ENCODE measurements around the gene TSR2.

Gene TSR2

DNA sequence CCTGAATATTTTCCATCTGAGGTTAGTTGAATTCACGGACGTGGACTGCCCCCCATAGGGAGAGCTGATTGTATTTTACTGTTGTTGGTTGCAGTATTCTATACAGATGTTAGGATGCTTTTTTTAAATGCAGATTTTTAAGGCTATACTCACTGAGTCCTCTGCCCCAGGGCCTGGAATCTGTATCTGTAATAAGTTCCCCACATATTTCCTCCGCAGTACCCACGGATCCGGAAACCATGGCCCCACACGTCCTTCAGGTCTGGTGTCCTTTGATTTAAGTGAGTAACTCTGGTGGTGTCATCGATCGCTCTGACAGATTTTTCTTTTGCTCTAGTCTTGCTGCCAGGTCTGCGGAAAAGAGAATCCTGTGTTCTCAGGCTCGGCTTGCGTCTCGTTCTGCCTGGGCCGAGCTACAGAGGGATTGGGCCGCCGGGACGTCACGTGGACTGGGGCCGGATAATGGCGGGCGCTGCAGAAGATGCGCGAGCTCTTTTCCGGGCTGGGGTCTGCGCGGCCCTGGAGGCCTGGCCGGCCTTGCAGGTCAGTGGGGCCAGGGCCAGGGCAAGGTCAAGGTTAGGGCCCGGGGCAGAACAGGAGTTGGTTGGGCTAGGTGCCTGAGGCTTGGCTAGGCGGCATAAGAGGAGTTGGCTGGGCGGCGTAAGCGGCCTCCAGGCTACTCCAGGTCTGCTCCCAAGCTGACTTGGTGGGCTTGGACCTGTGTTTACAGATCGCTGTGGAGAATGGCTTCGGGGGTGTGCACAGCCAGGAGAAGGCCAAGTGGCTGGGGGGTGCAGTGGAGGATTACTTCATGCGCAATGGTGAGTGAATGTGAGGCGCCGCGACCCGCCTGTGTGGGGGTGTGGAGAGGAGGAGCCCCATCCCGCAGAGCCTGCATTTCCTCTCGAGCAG lies at the start of gene TSR2:
Gene TSR2 (plus strand): TSS at position 445 of the 912 bp plus-strand sequence. CDS start 18 bp downstream, at position 463.
- Mint-ChIP-seq H3K4me3 (peak within 1 kb of the TSS; percentile 92 to 100), H3K27ac (peak within 1 kb of the TSS; percentile 96), H3K4me1 (peaks cover 10 to 37% of the 10 kb centered on the region in 2 donors), H3K9me3 (no peaks in the 10 kb centered on the region), H3K36me3 (peaks cover 4 to 13% of the 10 kb centered on the region in 2 donors), H3K27me3 (no peaks in the 10 kb centered on the region)
- peak; percentile 97 to 99 for ATAC-seq (replicated peaks)
- peak; percentile 71 for DNase-seq

- no peaks in the 10 kb centered on the region for H3K27me3 Mint-ChIP-seq
Observed at GRCh38 chrX:54397113-54397512, 43.1 kb upstream of the TSR2 start.

GRCh38 chrX:54407266-54407665 lies 32.9 kb upstream of the TSR2 start:
- Mint-ChIP-seq H3K9me3 (no peaks in the 10 kb centered on the region), H3K4me3 (no peak overlapping the region), H3K27me3 (peaks cover 6 to 16% of the 10 kb centered on the region in 2 donors), H3K27ac (no peak overlapping the region), H3K4me1 (no peaks in the 10 kb centered on the region), H3K36me3 (no peaks in the 10 kb centered on the region)
- DNase-seq, result no peak
- no peak for ATAC-seq (replicated peaks)

More at GRCh38 chrX:54397113-54397512, 43.1 kb upstream of the TSR2 start:
- ATAC-seq (replicated peaks), result no peak
- Mint-ChIP-seq H3K4me3 (no peak overlapping the region), H3K27ac (no peak overlapping the region), H3K4me1 (no peaks in the 10 kb centered on the region), H3K9me3 (peaks cover 0 to 4% of the 10 kb centered on the region in 2 donors), H3K36me3 (peaks cover 0 to 1% of the 10 kb centered on the region in 2 donors)
- no peak for DNase-seq

DNA sequence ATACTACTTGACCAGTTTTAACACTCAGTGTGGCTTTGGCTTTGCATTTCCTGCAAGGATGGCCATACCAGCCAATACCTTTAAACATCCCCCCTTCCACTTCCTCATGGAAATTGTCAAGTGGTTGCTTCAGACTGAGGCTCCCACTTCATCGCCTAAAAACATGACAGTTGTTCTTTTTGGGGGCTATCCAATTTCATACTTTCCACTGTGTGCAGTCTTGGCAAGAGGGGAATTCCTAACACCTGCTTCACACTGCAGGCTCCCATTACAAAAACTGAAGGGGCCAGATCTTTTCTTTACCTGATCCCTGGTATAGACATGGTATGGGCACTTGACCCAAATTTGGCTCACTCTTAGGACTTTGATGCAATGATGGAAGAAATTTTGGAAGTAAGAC lies 28.5 kb upstream of the TSR2 start:
- no peak overlapping the region for H3K4me3 Mint-ChIP-seq
- H3K27me3 Mint-ChIP-seq, result peaks cover 8 to 14% of the 10 kb centered on the region in 2 donors
- H3K9me3 Mint-ChIP-seq, result no peaks in the 10 kb centered on the region
- no peak for DNase-seq
- H3K4me1 Mint-ChIP-seq, result no peaks in the 10 kb centered on the region
- H3K27ac Mint-ChIP-seq, result no peak overlapping the region
- H3K36me3 Mint-ChIP-seq, result no peaks in the 10 kb centered on the region
- ATAC-seq (replicated peaks), result peak in 1 of 2 donors; percentile 57

- no peaks in the 10 kb centered on the region for H3K9me3 Mint-ChIP-seq
- H3K27me3 Mint-ChIP-seq, result peaks cover 12 to 13% of the 10 kb centered on the region in 2 donors
- ATAC-seq (replicated peaks), result no peak
- H3K36me3 Mint-ChIP-seq, result no peaks in the 10 kb centered on the region
- no peak overlapping the region for H3K27ac Mint-ChIP-seq
- H3K4me3 Mint-ChIP-seq, result no peak overlapping the region
- DNase-seq, result no peak
- H3K4me1 Mint-ChIP-seq, result no peaks in the 10 kb centered on the region
Observed at GRCh38 chrX:54413753-54414152, 26.5 kb upstream of the TSR2 start.

GRCh38 chrX:54415534-54416350 lies 24.5 kb upstream of the TSR2 start:
- no peaks in the 10 kb centered on the region for H3K36me3 Mint-ChIP-seq
- H3K27ac Mint-ChIP-seq, result no peak overlapping the region
- no peak for ATAC-seq (replicated peaks)
- DNase-seq, result no peak
- peaks cover 15 to 20% of the 10 kb centered on the region in 2 donors for H3K27me3 Mint-ChIP-seq
- no peaks in the 10 kb centered on the region for H3K9me3 Mint-ChIP-seq
- H3K4me1 Mint-ChIP-seq, result no peaks in the 10 kb centered on the region
- no peak overlapping the region for H3K4me3 Mint-ChIP-seq

DNA sequence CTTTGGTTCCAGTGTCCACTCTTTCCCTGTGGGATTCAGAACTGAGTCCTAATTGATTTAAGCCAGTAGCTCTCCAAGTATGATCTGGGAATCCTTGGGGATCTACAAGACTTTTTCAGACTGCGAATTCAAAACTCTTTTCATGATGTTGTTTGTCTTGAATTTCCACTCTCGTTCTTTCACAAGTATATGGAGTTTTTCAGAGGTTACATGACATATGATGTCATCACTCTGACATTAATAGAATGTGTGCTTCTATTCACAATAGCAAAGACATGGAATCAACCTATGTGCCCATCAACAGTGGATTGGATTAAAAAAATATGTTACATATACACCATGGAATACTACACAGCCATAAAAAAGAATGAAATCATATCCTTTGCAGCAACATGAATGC lies 23.2 kb upstream of the TSR2 start:
- ATAC-seq (replicated peaks) (no peak), DNase-seq (no peak)
- H3K4me1 Mint-ChIP-seq, result no peaks in the 10 kb centered on the region
- peaks cover 15 to 23% of the 10 kb centered on the region in 2 donors for H3K27me3 Mint-ChIP-seq
- no peak overlapping the region for H3K4me3 Mint-ChIP-seq
- H3K27ac Mint-ChIP-seq, result no peak overlapping the region
- H3K9me3 Mint-ChIP-seq, result no peaks in the 10 kb centered on the region
- H3K36me3 Mint-ChIP-seq, result no peaks in the 10 kb centered on the region

DNA sequence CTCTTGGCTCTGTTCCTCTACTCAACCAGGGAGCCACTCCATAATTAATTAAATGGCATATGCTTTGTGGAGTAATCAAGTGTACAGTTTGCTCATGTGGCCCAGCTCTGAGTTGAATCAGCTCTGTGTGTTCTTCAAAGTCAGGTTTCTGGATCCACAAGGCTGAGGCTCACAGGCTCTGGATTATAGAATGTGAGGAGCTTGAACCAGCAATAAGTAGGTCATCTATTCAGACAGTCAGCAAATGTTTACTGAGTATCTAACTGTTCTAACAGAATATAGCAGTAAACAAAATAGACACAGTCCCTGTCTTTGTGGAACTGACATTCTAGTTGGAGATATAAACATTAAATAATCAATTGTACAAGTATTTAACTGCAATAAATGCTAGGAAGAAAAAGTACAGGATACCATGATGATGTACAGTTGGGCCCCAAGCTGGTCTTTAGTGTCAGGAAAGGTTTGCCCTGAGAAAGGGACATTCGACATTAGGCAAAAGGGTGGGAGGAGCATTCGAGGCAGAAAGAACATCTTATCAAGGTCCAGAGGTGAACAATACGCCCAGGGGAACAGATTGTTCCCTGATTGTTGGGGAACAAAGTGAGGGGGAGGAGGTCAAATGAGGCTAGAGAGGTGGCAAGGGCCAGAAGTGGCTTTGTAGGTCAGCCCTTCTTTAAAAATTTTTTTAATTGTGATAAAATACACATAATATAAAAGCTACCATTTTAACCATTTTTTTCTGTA lies 20.5 kb upstream of the TSR2 start:
- ATAC-seq (replicated peaks) (no peak), DNase-seq (no peak)
- Mint-ChIP-seq H3K4me1 (no peaks in the 10 kb centered on the region), H3K9me3 (no peaks in the 10 kb centered on the region), H3K36me3 (no peaks in the 10 kb centered on the region), H3K4me3 (no peak overlapping the region), H3K27ac (no peak overlapping the region), H3K27me3 (peaks cover 15 to 26% of the 10 kb centered on the region in 2 donors)

DNA sequence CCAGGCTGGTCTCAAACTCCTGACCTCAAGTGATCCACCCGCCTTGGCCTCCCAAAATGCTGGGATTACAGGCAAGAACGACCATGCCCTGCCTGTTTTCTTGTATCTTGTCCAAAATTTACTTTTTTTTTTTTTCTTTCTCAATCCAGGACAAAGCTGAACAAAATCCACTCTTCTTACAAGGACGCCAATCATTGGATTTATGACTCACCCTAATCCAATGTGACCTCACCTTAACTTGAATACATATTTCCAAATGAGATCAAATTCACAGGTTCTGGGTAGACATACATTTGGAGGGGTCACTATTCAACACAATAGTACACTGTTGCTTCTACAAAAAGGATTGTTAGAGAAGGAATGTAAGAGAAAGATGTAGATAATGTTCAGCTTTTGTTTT lies 18.0 kb upstream of the TSR2 start:
- ATAC-seq (replicated peaks) (no peak), DNase-seq (no peak)
- Mint-ChIP-seq H3K27ac (no peak overlapping the region), H3K27me3 (peaks cover 7 to 16% of the 10 kb centered on the region in 2 donors), H3K9me3 (no peaks in the 10 kb centered on the region), H3K4me1 (no peaks in the 10 kb centered on the region), H3K36me3 (no peaks in the 10 kb centered on the region), H3K4me3 (no peak overlapping the region)

DNA sequence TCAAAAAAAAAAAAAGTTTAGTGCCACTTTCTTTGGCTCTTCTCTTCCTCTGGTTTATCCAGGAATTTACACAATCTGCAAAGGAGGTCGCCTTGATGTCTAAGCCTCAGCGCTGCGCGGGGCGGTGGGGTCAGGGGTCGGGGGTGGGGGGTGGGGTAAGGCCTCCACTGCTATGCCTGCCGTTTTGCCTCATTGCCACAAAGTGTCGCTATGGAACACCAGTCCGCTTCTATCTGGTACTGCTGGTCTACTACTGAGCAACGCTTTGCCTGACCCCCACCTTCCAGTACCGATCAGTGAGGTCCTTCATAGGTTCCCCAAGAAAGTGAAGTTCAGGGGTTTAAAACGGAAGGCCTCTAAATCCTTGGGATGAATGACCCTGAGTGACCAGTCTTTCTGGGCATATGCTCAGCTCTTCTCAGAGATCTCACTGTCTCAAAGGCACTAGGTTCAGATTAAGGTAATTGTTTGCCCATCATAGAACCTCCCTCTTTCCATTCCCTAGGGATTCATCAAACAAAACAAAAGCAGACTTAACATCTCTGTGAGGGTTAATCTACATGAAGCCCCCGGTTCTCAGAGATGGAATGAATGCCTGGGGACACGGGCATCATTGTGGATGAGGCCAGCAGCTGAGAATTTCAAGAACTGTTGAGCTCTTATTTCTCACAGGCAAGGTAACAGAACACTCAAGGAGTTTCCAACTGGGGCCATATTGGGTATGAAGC lies 16.9 kb upstream of the TSR2 start:
- ATAC-seq (replicated peaks) (peak; percentile 42 to 51), DNase-seq (no peak)
- Mint-ChIP-seq H3K27ac (no peak overlapping the region), H3K36me3 (no peaks in the 10 kb centered on the region), H3K9me3 (no peaks in the 10 kb centered on the region), H3K27me3 (peaks cover 7 to 19% of the 10 kb centered on the region in 2 donors), H3K4me3 (no peak overlapping the region), H3K4me1 (no peaks in the 10 kb centered on the region)

GRCh38 chrX:54427837-54428424 lies 12.3 kb upstream of the TSR2 start:
- H3K4me3 Mint-ChIP-seq, result no peak overlapping the region
- no peaks in the 10 kb centered on the region for H3K9me3 Mint-ChIP-seq
- H3K36me3 Mint-ChIP-seq, result no peaks in the 10 kb centered on the region
- H3K27ac Mint-ChIP-seq, result no peak overlapping the region
- ATAC-seq (replicated peaks) (no peak), DNase-seq (no peak)
- peaks cover 0 to 2% of the 10 kb centered on the region in 2 donors for H3K4me1 Mint-ChIP-seq
- H3K27me3 Mint-ChIP-seq, result peaks cover 0 to 5% of the 10 kb centered on the region in 2 donors

DNA sequence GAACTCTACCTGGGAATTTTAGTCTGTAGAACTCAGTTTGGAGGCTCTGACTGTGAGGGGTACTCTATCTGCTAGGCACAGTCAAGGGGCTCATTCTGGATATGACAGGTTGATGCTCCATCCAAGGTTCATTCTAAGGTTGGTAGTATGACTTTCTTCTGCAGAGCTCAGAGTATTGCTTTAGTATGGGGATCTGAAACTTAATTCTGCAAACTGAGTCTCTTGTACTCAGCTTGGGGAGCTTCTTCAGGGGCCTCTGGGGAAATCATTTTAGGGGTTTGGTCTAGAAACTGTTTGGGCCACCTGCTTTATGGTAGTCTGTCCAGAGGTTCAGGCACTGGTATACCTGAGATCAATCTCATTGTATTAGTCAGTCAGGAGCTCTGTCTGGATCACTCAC lies 9.7 kb upstream of the TSR2 start:
- no peak overlapping the region for H3K27ac Mint-ChIP-seq
- peak; percentile 12 to 41 for ATAC-seq (replicated peaks)
- H3K36me3 Mint-ChIP-seq, result no peaks in the 10 kb centered on the region
- H3K4me1 Mint-ChIP-seq, result peaks cover 0 to 2% of the 10 kb centered on the region in 2 donors
- H3K4me3 Mint-ChIP-seq, result no peak overlapping the region
- no peak for DNase-seq
- no peaks in the 10 kb centered on the region for H3K9me3 Mint-ChIP-seq
- H3K27me3 Mint-ChIP-seq, result peaks cover 0 to 5% of the 10 kb centered on the region in 2 donors

DNA sequence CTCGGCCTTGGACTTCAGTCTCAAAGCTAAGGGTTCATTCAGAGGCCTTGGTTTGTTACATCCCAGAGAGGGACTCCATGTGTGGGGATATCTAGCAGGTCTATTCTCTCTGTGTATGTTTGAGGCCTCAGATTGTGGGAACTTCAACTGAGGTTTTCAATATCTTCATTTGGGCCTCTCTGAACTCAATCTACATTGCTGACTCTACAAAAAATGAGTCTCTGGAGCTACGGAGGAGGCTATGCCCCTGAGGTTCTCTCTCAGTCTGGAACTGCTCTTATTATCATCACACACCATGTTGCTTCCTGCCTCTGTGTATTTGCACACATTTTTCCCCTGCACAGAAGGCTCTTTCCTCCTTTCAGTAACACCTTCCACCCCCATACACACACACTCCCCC lies 5.1 kb upstream of the TSR2 start:
- no peak for DNase-seq
- no peaks in the 10 kb centered on the region for H3K27me3 Mint-ChIP-seq
- ATAC-seq (replicated peaks), result no peak
- no peak overlapping the region for H3K4me3 Mint-ChIP-seq
- peaks cover 0 to 4% of the 10 kb centered on the region in 2 donors for H3K4me1 Mint-ChIP-seq
- no peak overlapping the region for H3K27ac Mint-ChIP-seq
- no peaks in the 10 kb centered on the region for H3K36me3 Mint-ChIP-seq
- H3K9me3 Mint-ChIP-seq, result no peaks in the 10 kb centered on the region

All from stimulated activated naive B cell treated with anti-CD40 and anti-IgM and Interleukin-4, amounts not matched to agents 10 μg/mL and 1 μg/mL and 100 μg/mL, for 72 hours (primary cell).